ENCODE results near the gene SERPINA12. TPM values are rescaled to one million over a fixed set of nuclear protein-coding genes. Genes with fewer than 3 reads are reported as not detected.

SERPINA12 gene
- total RNA-seq, 1 experiment from 2014 or later, result not detected

- Histone ChIP-seq H2BK15ac (ENCODE audit: low read depth, low read length) (no peak overlapping the region), H2AK5ac (ENCODE audit: insufficient read length, low read length) (no peak overlapping the region), H2BK12ac (ENCODE audit: insufficient read length, low read depth, low read length) (no peak overlapping the region), H3K27ac (ENCODE audit: insufficient read length, low read depth, low read length) (no peak overlapping the region), H4K5ac (ENCODE audit: insufficient read length, low read depth, low read length) (no peak overlapping the region), H2BK5ac (ENCODE audit: insufficient read length, low read length) (no peak overlapping the region), H3T11ph (ENCODE audit: low read length) (no peak overlapping the region), H3K56ac (ENCODE audit: insufficient read length, low read depth, low read length) (no peak overlapping the region), H2AFZ (ENCODE audit: low read length) (no peak overlapping the region), H4K20me1 (ENCODE audit: control insufficient read depth, insufficient read depth, insufficient read length) (no peaks in the 10 kb centered on the region), H3K9me3 (ENCODE audit: control insufficient read depth, low read depth, low read length) (no peaks in the 10 kb centered on the region), H3K4ac (ENCODE audit: low read depth, low read length) (no peak overlapping the region), H4K91ac (ENCODE audit: insufficient read length, low read depth, low read length) (no peak overlapping the region), H3K4me1 (ENCODE audit: insufficient read depth, low read length) (no peaks in the 10 kb centered on the region), H3K79me1 (ENCODE audit: insufficient read depth, low read depth, low read length, poor library complexity, severe bottlenecking) (no peaks in the 10 kb centered on the region), H3K23ac (ENCODE audit: insufficient read length, low read depth, low read length) (no peak overlapping the region), H2BK120ac (ENCODE audit: low read depth, low read length, poor library complexity, severe bottlenecking) (no peak overlapping the region), H3K27me3 (ENCODE audit: insufficient read depth, low read length) (no peaks in the 10 kb centered on the region), H3K14ac (ENCODE audit: insufficient read depth, low read length) (no peak overlapping the region), H2BK20ac (ENCODE audit: low read depth, low read length, poor library complexity, severe bottlenecking) (no peak overlapping the region), H3K79me2 (ENCODE audit: insufficient read depth, low read length) (no peaks in the 10 kb centered on the region), H4K8ac (replicated peaks; ENCODE audit: insufficient read length, low read depth, low read length) (no peak overlapping the region), H3K4me2 (ENCODE audit: insufficient read depth, insufficient read length, low read length) (no peak overlapping the region), H3K23me2 (ENCODE audit: insufficient read length, low read depth, low read length, poor library complexity, severe bottlenecking) (no peaks in the 10 kb centered on the region), H3K18ac (ENCODE audit: insufficient read length, low read depth, low read length) (no peak overlapping the region), H3K9ac (ENCODE audit: extremely low read depth, insufficient read length, low read length) (no peak overlapping the region)
- no peak for DNase-seq
- Mint-ChIP-seq H3K27me3 (ENCODE audit: low read depth) (peaks cover 21% of the 10 kb centered on the region), H3K4me3 (no peak overlapping the region), H3K9me3 (no peaks in the 10 kb centered on the region), H3K27ac (no peak overlapping the region), H3K36me3 (ENCODE audit: insufficient read depth in 1 of 3, low read depth in 3 of 3) (no peaks in the 10 kb centered on the region; a peak in 1 of 7 replicates), H3K4me1 (no peaks in the 10 kb centered on the region)
- TF ChIP-seq, protein P1, sequence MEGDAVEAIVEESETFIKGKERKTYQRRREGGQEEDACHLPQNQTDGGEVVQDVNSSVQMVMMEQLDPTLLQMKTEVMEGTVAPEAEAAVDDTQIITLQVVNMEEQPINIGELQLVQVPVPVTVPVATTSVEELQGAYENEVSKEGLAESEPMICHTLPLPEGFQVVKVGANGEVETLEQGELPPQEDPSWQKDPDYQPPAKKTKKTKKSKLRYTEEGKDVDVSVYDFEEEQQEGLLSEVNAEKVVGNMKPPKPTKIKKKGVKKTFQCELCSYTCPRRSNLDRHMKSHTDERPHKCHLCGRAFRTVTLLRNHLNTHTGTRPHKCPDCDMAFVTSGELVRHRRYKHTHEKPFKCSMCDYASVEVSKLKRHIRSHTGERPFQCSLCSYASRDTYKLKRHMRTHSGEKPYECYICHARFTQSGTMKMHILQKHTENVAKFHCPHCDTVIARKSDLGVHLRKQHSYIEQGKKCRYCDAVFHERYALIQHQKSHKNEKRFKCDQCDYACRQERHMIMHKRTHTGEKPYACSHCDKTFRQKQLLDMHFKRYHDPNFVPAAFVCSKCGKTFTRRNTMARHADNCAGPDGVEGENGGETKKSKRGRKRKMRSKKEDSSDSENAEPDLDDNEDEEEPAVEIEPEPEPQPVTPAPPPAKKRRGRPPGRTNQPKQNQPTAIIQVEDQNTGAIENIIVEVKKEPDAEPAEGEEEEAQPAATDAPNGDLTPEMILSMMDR (conservative IDR thresholded peaks at IDR 0.05), result no peak
- WGBS (ENCODE audit: extremely low coverage, insufficient read length, low lambda C conversion rate), result no CpG with 5 or more reads among the region's 16 CpGs
Measured at GRCh38 chr14:94501588-94502516, 7.4 kb downstream of the SERPINA12 start.

All from H9 (cell line).